IMR-90 (cell line): ENCODE measurements around the gene ARFGAP3.

Experiments
- BHLHE40 ChIP-seq: fragments of 150-350 bp; IDR thresholded peaks from 2 replicates; pipeline ENCODE4 v1.6.1; 2016; ENCODE audit warnings: mild to moderate bottlenecking, low read depth, low read length
- CEBPB ChIP-seq: IDR thresholded peaks from 2 replicates; pipeline ENCODE4 v1.6.1; 2012; ENCODE audit warnings: low read depth, low read length, improper control_type of control experiment
- CHD1 ChIP-seq: IDR thresholded peaks from 2 replicates; pipeline ENCODE4 v1.6.1; 2012; ENCODE audit warnings: low read depth, low read length, improper control_type of control experiment
- FOS ChIP-seq: fragments of 150-350 bp; IDR thresholded peaks from 2 replicates; pipeline ENCODE4 v1.6.1; 2016; ENCODE audit warnings: low read depth, low read length
- MAFK ChIP-seq: IDR thresholded peaks from 2 replicates; pipeline ENCODE4 v1.6.1; 2012; ENCODE audit warnings: low read depth, low read length, improper control_type of control experiment
- MAZ ChIP-seq: IDR thresholded peaks from 2 replicates; pipeline ENCODE4 v1.6.1; 2012; ENCODE audit warnings: low read depth, mild to moderate bottlenecking, low read length, improper control_type of control experiment, moderate library complexity, borderline replicate concordance
- MXI1 ChIP-seq: IDR thresholded peaks from 2 replicates; pipeline ENCODE4 v1.6.1; 2012; ENCODE audit warnings: low read depth, mild to moderate bottlenecking, low read length, moderate library complexity, borderline replicate concordance
- POLR2A ChIP-seq: IDR thresholded peaks from 2 replicates; pipeline ENCODE4 v1.6.1; 2012; ENCODE audit warnings: mild to moderate bottlenecking, low read depth, low read length
- RAD21 ChIP-seq: IDR thresholded peaks from 2 replicates; pipeline ENCODE4 v1.6.1; 2012; ENCODE audit warnings: low read length, improper control_type of control experiment
- RCOR1 ChIP-seq: IDR thresholded peaks from 2 replicates; pipeline ENCODE4 v1.6.1; 2012; ENCODE audit warnings: mild to moderate bottlenecking, low read length, improper control_type of control experiment; ENCODE audit not compliant: insufficient replicate concordance
- RFX5 ChIP-seq: IDR thresholded peaks from 2 replicates; pipeline ENCODE4 v1.8.0; 2012; ENCODE audit warnings: low read depth, mild to moderate bottlenecking, low read length, moderate library complexity
- TF ChIP-seq, protein P1 (sequence below): conservative IDR thresholded peaks from 2 replicates; pipeline ENCODE4 v1.5.1; 2012; ENCODE audit warnings: mild to moderate bottlenecking, low read depth, low read length, improper control_type of control experiment
- TF ChIP-seq, protein P2 (sequence below): fragments of 150-350 bp; IDR thresholded peaks from 2 replicates; pipeline ENCODE4 v1.6.1; 2017; ENCODE audit warnings: mild to moderate bottlenecking, antibody characterized with exemption, low read length, low read depth
- TF ChIP-seq, protein P3 (sequence below): fragments of 150-350 bp; IDR thresholded peaks from 2 replicates; pipeline ENCODE4 v1.6.1; 2016; ENCODE audit warnings: low read depth, mild to moderate bottlenecking, low read length, moderate library complexity, borderline replicate concordance

DNA sequence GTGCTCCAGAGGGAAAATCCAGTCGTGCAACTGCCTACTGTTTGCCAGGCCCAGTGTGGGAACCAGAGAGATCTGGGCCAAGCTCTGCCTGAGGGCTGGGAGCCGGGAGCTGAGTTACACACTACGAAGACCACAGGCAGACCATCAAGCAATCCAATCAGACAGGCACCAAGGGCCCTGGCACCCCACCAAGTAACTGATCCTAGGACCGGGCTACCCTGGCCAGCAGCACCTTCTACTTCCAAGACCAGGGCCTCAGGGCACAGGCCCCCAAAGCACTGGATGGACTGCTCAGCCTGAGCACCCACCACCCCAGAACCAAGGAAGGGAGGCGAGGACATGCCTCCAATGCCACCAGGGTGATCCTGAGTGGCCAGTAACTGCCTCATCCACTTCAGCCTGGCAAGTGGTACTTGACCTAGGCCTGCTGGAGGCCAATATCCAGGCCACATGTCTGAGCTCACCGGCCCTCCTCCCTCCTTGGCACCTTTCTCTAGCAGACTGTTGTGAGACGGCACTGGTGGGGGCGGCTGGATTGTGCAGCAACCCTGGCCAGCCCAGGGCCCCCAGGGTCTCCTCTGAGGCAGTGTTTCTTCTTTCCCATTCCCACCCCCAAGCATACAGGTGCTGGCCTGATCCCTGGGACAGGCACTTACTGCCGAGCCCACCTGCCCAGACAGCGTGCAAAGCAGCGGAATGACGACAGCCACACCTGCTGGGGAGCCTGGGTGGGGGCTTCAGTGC is 20.7 kb upstream of the ARFGAP3 start:
- TF ChIP-seq, protein P1, sequence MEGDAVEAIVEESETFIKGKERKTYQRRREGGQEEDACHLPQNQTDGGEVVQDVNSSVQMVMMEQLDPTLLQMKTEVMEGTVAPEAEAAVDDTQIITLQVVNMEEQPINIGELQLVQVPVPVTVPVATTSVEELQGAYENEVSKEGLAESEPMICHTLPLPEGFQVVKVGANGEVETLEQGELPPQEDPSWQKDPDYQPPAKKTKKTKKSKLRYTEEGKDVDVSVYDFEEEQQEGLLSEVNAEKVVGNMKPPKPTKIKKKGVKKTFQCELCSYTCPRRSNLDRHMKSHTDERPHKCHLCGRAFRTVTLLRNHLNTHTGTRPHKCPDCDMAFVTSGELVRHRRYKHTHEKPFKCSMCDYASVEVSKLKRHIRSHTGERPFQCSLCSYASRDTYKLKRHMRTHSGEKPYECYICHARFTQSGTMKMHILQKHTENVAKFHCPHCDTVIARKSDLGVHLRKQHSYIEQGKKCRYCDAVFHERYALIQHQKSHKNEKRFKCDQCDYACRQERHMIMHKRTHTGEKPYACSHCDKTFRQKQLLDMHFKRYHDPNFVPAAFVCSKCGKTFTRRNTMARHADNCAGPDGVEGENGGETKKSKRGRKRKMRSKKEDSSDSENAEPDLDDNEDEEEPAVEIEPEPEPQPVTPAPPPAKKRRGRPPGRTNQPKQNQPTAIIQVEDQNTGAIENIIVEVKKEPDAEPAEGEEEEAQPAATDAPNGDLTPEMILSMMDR, result no peak
- TF ChIP-seq BHLHE40 (no peak), RFX5 (no peak), CHD1 (no peak), POLR2A (no peak), CEBPB (no peak), FOS (no peak), RAD21 (no peak), MAZ (no peak), MXI1 (no peak), RCOR1 (no peak), MAFK (no peak)
- TF ChIP-seq, protein P2, sequence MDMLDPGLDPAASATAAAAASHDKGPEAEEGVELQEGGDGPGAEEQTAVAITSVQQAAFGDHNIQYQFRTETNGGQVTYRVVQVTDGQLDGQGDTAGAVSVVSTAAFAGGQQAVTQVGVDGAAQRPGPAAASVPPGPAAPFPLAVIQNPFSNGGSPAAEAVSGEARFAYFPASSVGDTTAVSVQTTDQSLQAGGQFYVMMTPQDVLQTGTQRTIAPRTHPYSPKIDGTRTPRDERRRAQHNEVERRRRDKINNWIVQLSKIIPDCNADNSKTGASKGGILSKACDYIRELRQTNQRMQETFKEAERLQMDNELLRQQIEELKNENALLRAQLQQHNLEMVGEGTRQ, result no peak
- TF ChIP-seq, protein P3, sequence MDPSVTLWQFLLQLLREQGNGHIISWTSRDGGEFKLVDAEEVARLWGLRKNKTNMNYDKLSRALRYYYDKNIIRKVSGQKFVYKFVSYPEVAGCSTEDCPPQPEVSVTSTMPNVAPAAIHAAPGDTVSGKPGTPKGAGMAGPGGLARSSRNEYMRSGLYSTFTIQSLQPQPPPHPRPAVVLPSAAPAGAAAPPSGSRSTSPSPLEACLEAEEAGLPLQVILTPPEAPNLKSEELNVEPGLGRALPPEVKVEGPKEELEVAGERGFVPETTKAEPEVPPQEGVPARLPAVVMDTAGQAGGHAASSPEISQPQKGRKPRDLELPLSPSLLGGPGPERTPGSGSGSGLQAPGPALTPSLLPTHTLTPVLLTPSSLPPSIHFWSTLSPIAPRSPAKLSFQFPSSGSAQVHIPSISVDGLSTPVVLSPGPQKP, result no peak
